ENCODE data around the gene NPAS2. TPM values are rescaled to one million over a fixed set of nuclear protein-coding genes. Genes with fewer than 3 reads are reported as not detected.

NPAS2 gene
- total and polyA plus RNA-seq, 2 of the 8 experiments (the other 6 are each of a cell fraction or from before 2014, with no cell fraction given), result 1.8 to 1.9 TPM

- no peak for TF ChIP-seq POU5F1 (IDR thresholded peaks at IDR 0.05; ENCODE audit: low read depth, low read length)
- no peak for TF ChIP-seq CTBP2 (IDR thresholded peaks at IDR 0.05; ENCODE audit: borderline replicate concordance, insufficient read depth, insufficient read length, low read length)
These were observed 86.2 kb downstream of the NPAS2 start (continued) for GRCh38 chr2:100906131-100906530.

Measured in H1 (cell line).